ENCODE data around the gene EDN2. TPM values are rescaled to one million over a fixed set of nuclear protein-coding genes. Genes with fewer than 3 reads are reported as not detected.

Gene EDN2
- total and polyA plus RNA-seq, 2 experiments from 2014 or later, result not detected

DNA sequence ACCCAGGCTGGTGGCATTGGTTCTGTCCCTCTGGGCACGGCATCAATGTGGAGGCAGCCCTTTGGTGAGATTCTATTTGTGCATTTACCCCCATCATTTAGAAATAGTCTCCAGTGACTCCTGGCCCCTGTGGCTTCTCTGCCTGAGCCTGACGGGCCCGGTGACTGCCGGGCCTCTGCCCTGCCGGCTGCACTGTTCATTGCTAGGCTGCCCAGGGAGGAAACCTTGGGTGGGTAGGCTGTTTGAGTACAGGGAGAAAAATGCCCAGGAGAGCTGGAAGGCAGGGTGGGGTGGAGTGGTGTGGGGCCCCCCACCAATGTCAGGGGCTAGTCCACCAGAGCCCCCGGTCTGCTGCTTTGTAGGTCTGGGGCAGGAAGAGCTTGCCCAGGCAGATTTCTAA lies 23.4 kb upstream of the EDN2 start:
- H3K27ac ChIP-seq, result no peak overlapping the region
- no peaks in the 10 kb centered on the region for H3K9me2 ChIP-seq (ENCODE audit: insufficient read depth)
- no peak for DNase-seq
- H3F3A ChIP-seq (ENCODE audit: insufficient read depth), result peaks cover 11% of the 10 kb centered on the region; the same call in 1 of the 2 replicates
- 89 to 96% methylated on average over 5 to 6 of the region's 6 CpGs for WGBS, 2 experiments (ENCODE audit: low coverage in 1 of 2, low lambda C conversion rate in 2 of 2, missing lambda C conversion rate in 2 of 2)
- no peak overlapping the region for H3K9ac ChIP-seq
- in situ Hi-C loops (cut with MboI), result no loop called here
- no peaks in the 10 kb centered on the region for H3K79me2 ChIP-seq (ENCODE audit: insufficient read depth)
- H3K4me1 ChIP-seq (ENCODE audit: insufficient read depth), result no peaks in the 10 kb centered on the region
- H3K4me3 ChIP-seq, result no peak overlapping the region
- no peaks in the 10 kb centered on the region for H3K27me3 ChIP-seq (replicated peaks; ENCODE audit: insufficient read depth)
- H3K9me3 ChIP-seq (ENCODE audit: low read depth), result no peaks in the 10 kb centered on the region
- H2AFZ ChIP-seq, result no peak overlapping the region
- H4K20me1 ChIP-seq (ENCODE audit: insufficient read depth), result no peaks in the 10 kb centered on the region
- H3K4me2 ChIP-seq (ENCODE audit: unreplicated experiment), result no peak overlapping the region
- no peaks in the 10 kb centered on the region for H3K36me3 ChIP-seq (ENCODE audit: low read depth)
- TF ChIP-seq EZH2phosphoT487 (IDR thresholded peaks at IDR 0.05; ENCODE audit: insufficient read depth, low read depth) (no peak), EZH2 (IDR thresholded peaks at IDR 0.05; ENCODE audit: insufficient read depth, poor library complexity, severe bottlenecking) (no peak)

DNA sequence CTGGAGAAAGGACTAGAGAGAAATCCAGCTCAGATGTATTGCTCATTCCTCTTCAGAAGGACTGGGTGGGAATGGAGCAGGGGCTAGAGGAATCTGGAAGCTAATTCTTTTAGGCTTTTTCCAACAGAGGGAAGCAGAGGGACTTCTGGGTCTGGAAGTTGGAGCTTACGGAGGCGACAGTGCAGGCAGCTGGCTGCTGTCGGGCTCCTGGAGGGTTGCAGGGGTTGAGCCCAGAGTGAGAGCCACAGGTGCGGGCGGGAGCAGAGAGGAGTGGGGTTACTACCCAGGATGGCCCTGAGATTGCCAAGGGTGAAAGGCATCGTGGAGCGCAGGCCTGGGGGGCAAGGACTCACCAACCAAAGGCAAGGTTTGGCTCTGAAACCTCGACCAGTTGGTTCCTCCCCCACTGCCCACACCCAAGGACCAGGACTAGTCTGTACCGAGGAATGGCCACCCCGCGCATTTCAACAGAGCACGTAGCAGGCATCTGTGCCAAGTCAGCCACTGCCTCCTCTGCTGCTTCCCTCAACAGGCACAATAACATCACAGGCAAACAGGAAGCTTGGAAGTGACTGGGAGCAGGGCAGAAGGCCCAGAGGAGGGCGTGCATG lies 22.7 kb upstream of the EDN2 start:
- no peaks in the 10 kb centered on the region for H3K27me3 ChIP-seq (replicated peaks; ENCODE audit: insufficient read depth)
- no peaks in the 10 kb centered on the region for H3K79me2 ChIP-seq (ENCODE audit: insufficient read depth)
- TF ChIP-seq EZH2 (IDR thresholded peaks at IDR 0.05; ENCODE audit: insufficient read depth, poor library complexity, severe bottlenecking), result no peak
- TF ChIP-seq EZH2phosphoT487 (IDR thresholded peaks at IDR 0.05; ENCODE audit: insufficient read depth, low read depth), result no peak
- no peak for DNase-seq
- no peak overlapping the region for H3K27ac ChIP-seq
- peaks cover 11% of the 10 kb centered on the region; the same call in 1 of the 2 replicates for H3F3A ChIP-seq (ENCODE audit: insufficient read depth)
- H3K9ac ChIP-seq, result no peak overlapping the region
- 70 to 75% methylated on average over 13 of the region's 13 CpGs for WGBS, 2 experiments (ENCODE audit: low coverage in 1 of 2, low lambda C conversion rate in 2 of 2, missing lambda C conversion rate in 2 of 2)
- no peak overlapping the region for H3K4me3 ChIP-seq
- in situ Hi-C loops (cut with MboI), result no loop called here
- no peaks in the 10 kb centered on the region for H3K9me3 ChIP-seq (ENCODE audit: low read depth)
- no peak overlapping the region for H2AFZ ChIP-seq
- no peak overlapping the region for H3K4me2 ChIP-seq (ENCODE audit: unreplicated experiment)
- H3K9me2 ChIP-seq (ENCODE audit: insufficient read depth), result no peaks in the 10 kb centered on the region
- no peaks in the 10 kb centered on the region for H3K36me3 ChIP-seq (ENCODE audit: low read depth)
- no peaks in the 10 kb centered on the region for H4K20me1 ChIP-seq (ENCODE audit: insufficient read depth)
- H3K4me1 ChIP-seq (ENCODE audit: insufficient read depth), result no peaks in the 10 kb centered on the region

DNA sequence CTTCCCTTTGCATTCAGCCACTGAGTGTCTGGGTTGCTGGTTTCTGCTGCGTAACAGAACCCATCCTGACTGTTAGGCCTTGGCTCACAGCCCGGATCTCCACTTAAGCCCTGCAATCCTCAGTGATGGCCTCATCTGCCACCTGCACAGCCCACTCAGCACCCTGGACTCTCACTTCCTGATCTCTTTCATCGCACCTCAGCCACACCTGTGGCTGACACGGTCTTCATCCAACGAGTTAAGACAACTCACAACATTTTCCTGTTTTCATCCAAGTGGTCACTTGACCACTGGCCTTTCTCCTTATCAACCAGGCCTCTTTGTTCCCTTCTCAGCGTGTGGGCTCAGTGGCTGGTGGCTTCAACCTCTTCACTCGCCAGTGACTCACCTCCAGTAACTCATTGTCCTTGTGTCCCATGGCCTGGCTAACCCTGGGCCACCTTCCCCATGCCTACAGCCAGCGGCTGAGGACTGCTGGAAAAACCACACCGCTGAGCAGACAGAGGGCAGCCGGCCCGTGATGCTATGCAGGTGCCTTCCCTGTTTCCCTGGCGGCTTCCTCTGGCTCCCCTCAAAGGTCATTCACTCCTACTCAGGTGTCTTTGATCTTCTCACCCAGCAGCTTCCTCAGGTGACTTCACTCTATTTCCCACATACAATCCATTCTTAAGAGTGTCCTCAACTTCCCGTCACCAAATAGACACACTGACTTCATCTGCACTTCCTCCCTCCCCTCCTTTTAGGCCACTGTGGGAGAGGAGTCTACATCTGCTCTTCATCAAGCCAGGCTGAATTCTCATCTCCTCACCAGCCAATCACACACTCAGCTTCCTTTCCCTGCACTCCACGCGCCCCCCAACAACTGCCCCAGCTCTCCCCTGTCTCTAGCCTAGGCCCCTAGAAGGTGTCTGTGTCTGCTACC lies 19.9 kb upstream of the EDN2 start:
- Histone ChIP-seq H3K9me2 (ENCODE audit: insufficient read depth) (no peaks in the 10 kb centered on the region), H2AFZ (no peak overlapping the region), H3K27ac (no peak overlapping the region), H3K27me3 (replicated peaks; ENCODE audit: insufficient read depth) (no peaks in the 10 kb centered on the region), H3K36me3 (ENCODE audit: low read depth) (no peaks in the 10 kb centered on the region), H3F3A (ENCODE audit: insufficient read depth) (peaks cover 11% of the 10 kb centered on the region; the same call in 1 of the 2 replicates), H3K4me3 (no peak overlapping the region), H3K4me2 (ENCODE audit: unreplicated experiment) (no peak overlapping the region), H4K20me1 (ENCODE audit: insufficient read depth) (no peaks in the 10 kb centered on the region), H3K9me3 (ENCODE audit: low read depth) (no peaks in the 10 kb centered on the region), H3K4me1 (ENCODE audit: insufficient read depth) (no peaks in the 10 kb centered on the region), H3K79me2 (ENCODE audit: insufficient read depth) (no peaks in the 10 kb centered on the region), H3K9ac (no peak overlapping the region)
- peak; percentile 57 for DNase-seq
- 80 to 86% methylated on average over 15 of the region's 15 CpGs for WGBS, 2 experiments (ENCODE audit: low coverage in 1 of 2, low lambda C conversion rate in 2 of 2, missing lambda C conversion rate in 2 of 2)
- TF ChIP-seq EZH2 (IDR thresholded peaks at IDR 0.05; ENCODE audit: insufficient read depth, poor library complexity, severe bottlenecking) (no peak), EZH2phosphoT487 (IDR thresholded peaks at IDR 0.05; ENCODE audit: insufficient read depth, low read depth) (no peak)
- in situ Hi-C loops (cut with MboI), result no loop called here

DNA sequence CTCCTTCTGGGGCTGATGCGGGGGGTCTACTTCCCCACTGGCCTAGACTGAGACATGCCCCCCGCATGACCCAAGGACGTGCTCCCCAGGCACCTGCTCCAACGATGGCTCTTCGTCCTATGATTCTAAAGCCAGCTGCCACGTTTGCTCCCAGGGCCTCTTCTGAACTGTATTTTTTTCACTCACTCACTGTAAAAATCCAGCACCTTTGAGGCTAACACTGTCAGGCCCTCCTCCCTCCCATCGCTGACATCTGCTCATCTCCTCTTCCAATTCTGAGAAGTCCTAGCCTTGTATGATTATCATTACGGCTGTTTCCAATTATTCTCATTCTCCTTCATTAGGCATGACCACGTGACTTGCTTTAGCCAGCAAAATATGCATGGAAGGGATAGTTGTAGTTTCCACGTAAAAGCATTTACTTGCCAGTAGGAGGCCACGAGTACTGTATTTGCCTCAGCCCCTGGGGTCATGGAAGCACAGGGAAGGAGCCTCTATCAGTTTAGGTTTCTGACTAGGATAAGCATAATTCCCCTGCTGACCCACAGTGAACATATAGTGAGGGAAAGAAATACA lies 19.1 kb upstream of the EDN2 start:
- Histone ChIP-seq H3K36me3 (ENCODE audit: low read depth) (no peaks in the 10 kb centered on the region), H3K4me3 (no peak overlapping the region), H4K20me1 (ENCODE audit: insufficient read depth) (no peaks in the 10 kb centered on the region), H3K9me3 (ENCODE audit: low read depth) (no peaks in the 10 kb centered on the region), H3K9ac (no peak overlapping the region), H3K9me2 (ENCODE audit: insufficient read depth) (no peaks in the 10 kb centered on the region), H3K4me2 (ENCODE audit: unreplicated experiment) (no peak overlapping the region), H3K27ac (no peak overlapping the region), H3K79me2 (ENCODE audit: insufficient read depth) (no peaks in the 10 kb centered on the region), H2AFZ (no peak overlapping the region), H3K27me3 (replicated peaks; ENCODE audit: insufficient read depth) (no peaks in the 10 kb centered on the region), H3F3A (ENCODE audit: insufficient read depth) (peaks cover 11% of the 10 kb centered on the region; the same call in 1 of the 2 replicates), H3K4me1 (ENCODE audit: insufficient read depth) (peaks cover 6% of the 10 kb centered on the region; the same call in 1 of the 2 replicates)
- DNase-seq, result peak; percentile 49
- in situ Hi-C loops (cut with MboI), result no loop called here
- 41 to 44% methylated on average over 11 of the region's 11 CpGs for WGBS, 2 experiments (ENCODE audit: low coverage in 1 of 2, low lambda C conversion rate in 2 of 2, missing lambda C conversion rate in 2 of 2)
- TF ChIP-seq EZH2phosphoT487 (IDR thresholded peaks at IDR 0.05; ENCODE audit: insufficient read depth, low read depth) (no peak), EZH2 (IDR thresholded peaks at IDR 0.05; ENCODE audit: insufficient read depth, poor library complexity, severe bottlenecking) (no peak)
